Lung (tissue), 12 donors: ENCODE results near the gene NR2C2AP. TPM values are rescaled to one million over a fixed set of nuclear protein-coding genes. Genes with fewer than 3 reads are reported as not detected.

Source experiments
- ATAC-seq: fragments of 200-7000 bp; cut with Tn5 transposase; one replicate; pipeline ENCODE4 v1.9.1; 2020; ENCODE audit warnings: moderate number of reproducible peaks; ENCODE audit not compliant: insufficient read depth, low FRiP score
- DNase-seq, 3 donors: peaks; one replicate each; pipeline ENCODE4 v3.0.0-alpha.2; 2013 to 2017
- H3K27ac ChIP-seq, 2 donors: one replicate each; pipeline ENCODE4 v1.5.1; 2013; ENCODE audit warnings: mild to moderate bottlenecking in 2 of 2, moderate library complexity in 2 of 2, control low read depth in 1 of 2, inconsistent platforms in 1 of 2, low read depth in 1 of 2, low read length in 1 of 2
- H3K27me3 ChIP-seq, 3 donors: one replicate each; pipeline ENCODE4 v1.5.1; 2013; ENCODE audit warnings: low read length in 2 of 3; ENCODE audit not compliant: control insufficient read depth in 3 of 3, insufficient read depth in 3 of 3
- H3K36me3 ChIP-seq, 4 donors: one replicate each; pipeline ENCODE4 v1.5.1; 2013; ENCODE audit warnings: low read length in 4 of 4, mild to moderate bottlenecking in 1 of 4, moderate library complexity in 1 of 4; ENCODE audit not compliant: control insufficient read depth in 4 of 4, insufficient read depth in 4 of 4
- H3K4me1 ChIP-seq, 5 donors: one replicate each; pipeline ENCODE4 v1.5.1; 2013; ENCODE audit warnings: low read length in 5 of 5, mild to moderate bottlenecking in 2 of 5, moderate library complexity in 1 of 5; ENCODE audit not compliant: control insufficient read depth in 5 of 5, insufficient read depth in 5 of 5
- H3K4me3 ChIP-seq: one replicate; pipeline ENCODE4 v1.5.1; 2013; ENCODE audit warnings: mild to moderate bottlenecking, control low read depth, moderate library complexity
- H3K9ac ChIP-seq, 2 donors: one replicate each; pipeline ENCODE4 v1.5.1; 2013; ENCODE audit warnings: low read length in 2 of 2, control low read depth in 1 of 2; ENCODE audit not compliant: insufficient read depth in 1 of 2
- H3K9me3 ChIP-seq, 4 donors: one replicate each; pipeline ENCODE4 v1.5.1; 2013; ENCODE audit warnings: low read length in 3 of 4, mild to moderate bottlenecking in 1 of 4, moderate library complexity in 1 of 4; ENCODE audit not compliant: control insufficient read depth in 4 of 4, insufficient read depth in 3 of 4
- CTCF ChIP-seq: IDR thresholded peaks from 2 replicates; pipeline ENCODE4 v1.5.1; 2012; ENCODE audit warnings: mild to moderate bottlenecking; ENCODE audit errors: control extremely low read depth, extremely low read depth
- WGBS, 2 donors: extraction: QIAGEN DNeasy Blood & Tissue Kit; methylation state at CpG; one replicate each; pipeline ENCODE4 v1.1.7; 2013; 5-methylcytosine and 5-hydroxymethylcytosine counted together
- polyA plus RNA-seq, 2 donors: library from polyadenylated mRNA; stranded (reverse); fragments of 200-250 nt; gene quantifications; one replicate each; pipeline ENCODE4 v1.2.1, GENCODE V29; 2013
- total RNA-seq, 2 donors: library from RNA; depleted of rRNA in 1 of 2; stranded (reverse); fragments of >200 nt in 1 of 2; gene quantifications; one replicate each; pipeline ENCODE4 v1.2.1, GENCODE V29; 2014 to 2021
- donor health status: control.
- donor health status: control.
- donor health status: Bipolar disorder and iron deficiency.
- donor health status: healthy.
- donor health status: DM: yes; HTN: yes; CAD: no.

Gene NR2C2AP
- total and polyA plus RNA-seq, 4 donors = 4.6 to 26.7 (median 21.2) TPM

DNA sequence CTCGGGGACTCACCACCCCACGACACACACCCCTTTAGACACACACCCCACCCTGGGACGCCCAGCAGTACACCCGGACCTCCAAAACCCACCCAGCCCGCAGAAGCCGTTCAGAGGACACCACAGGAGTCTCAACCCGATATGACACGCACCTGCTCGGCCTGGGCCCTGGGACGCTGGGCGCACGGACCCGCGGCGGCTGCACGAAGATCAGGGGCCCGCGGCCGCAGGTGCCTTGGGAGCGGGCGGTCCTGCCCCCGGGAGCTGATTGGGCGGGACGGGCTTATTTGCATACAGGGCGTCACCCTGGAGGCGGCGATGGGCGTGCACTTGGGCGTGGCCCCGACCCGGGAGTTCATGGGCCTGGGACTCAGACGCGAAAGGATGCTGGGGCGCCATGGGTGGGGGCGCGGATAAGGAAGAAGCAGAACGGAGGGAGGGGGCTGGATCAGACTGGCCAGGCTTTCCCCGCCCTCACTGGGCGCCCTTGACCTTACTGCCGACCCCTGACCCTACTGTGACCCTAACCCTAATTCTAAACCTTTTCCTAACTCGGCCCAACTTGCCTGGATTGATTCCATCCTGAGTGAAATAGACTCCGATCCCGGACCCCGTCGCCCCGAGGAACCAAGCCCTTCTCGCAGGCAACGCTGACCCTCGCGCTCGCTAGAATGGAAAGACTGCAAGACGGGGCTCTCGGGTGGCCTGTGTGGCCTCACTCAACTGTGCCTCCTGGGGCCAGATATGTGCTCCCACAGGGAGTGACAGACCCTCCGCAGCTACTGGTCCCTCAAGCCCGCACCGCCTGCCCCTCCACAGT is 33.0 kb downstream of the NR2C2AP start, which contains the start of gene MEF2B:
TSS of gene MEF2B (minus strand) at position 211 of the 820 bp plus-strand sequence. CDS start 19,528 bp downstream, outside the sequence.
- Histone ChIP-seq H3K9ac (no peak within 1 kb of the TSS), H3K27me3 (no peaks in the 10 kb centered on the region), H3K4me1 (peaks cover 0 to 11% (median 0%) of the 10 kb centered on the region in 5 donors), H3K36me3 (peaks cover 0 to 5% (median 0%) of the 10 kb centered on the region in 4 donors), H3K9me3 (no peaks in the 10 kb centered on the region), H3K4me3 (no peak within 1 kb of the TSS), H3K27ac (no peak within 1 kb of the TSS)
- TF ChIP-seq CTCF = no peak
- ATAC-seq (peak; percentile 85), DNase-seq (peak; percentile 42 to 70 (median 61))
- 10 to 17% methylated on average over 55 to 56 of the region's 56 CpGs for WGBS, 2 donors

- H3K9ac ChIP-seq = no peak overlapping the region
- ATAC-seq = no peak
- H3K27me3 ChIP-seq = no peaks in the 10 kb centered on the region
- peaks cover 0 to 11% (median 0%) of the 10 kb centered on the region in 5 donors for H3K4me1 ChIP-seq
- TF ChIP-seq CTCF = no peak
- no peak overlapping the region for H3K4me3 ChIP-seq
- peaks cover 0 to 5% (median 0%) of the 10 kb centered on the region in 4 donors for H3K36me3 ChIP-seq
- no peak for DNase-seq
- WGBS, 2 donors = 86 to 90% methylated on average over 9 of the region's 9 CpGs
- H3K9me3 ChIP-seq = no peaks in the 10 kb centered on the region
- H3K27ac ChIP-seq = no peak overlapping the region
Measured at GRCh38 chr19:19169236-19170052, 33.8 kb downstream of the NR2C2AP start.

- Histone ChIP-seq H3K4me3 (no peak overlapping the region), H3K9me3 (no peaks in the 10 kb centered on the region), H3K9ac (no peak overlapping the region), H3K36me3 (peaks cover 0 to 5% (median 0%) of the 10 kb centered on the region in 4 donors), H3K4me1 (peaks cover 0 to 11% (median 0%) of the 10 kb centered on the region in 5 donors), H3K27me3 (no peaks in the 10 kb centered on the region), H3K27ac (no peak overlapping the region)
- WGBS, 2 donors = 88 to 91% methylated on average over 3 of the region's 3 CpGs
- no peak for TF ChIP-seq CTCF
- DNase-seq (no peak), ATAC-seq (no peak)
Measured at GRCh38 chr19:19167612-19168011, 35.6 kb downstream of the NR2C2AP start.
